MM.1S (cell line): ENCODE results near the gene HHIP.

ENCODE experiments used
- EZH2 ChIP-seq: fragments of 300-600 bp; sonication (generic); optimal IDR thresholded peaks from 2 replicates; pipeline ENCODE3; 2017; ENCODE audit warnings: low read depth, mild to moderate bottlenecking, antibody characterized with exemption, low read length, mixed read lengths
- EZH2phosphoT487 ChIP-seq: fragments of 300-600 bp; sonication (generic); IDR thresholded peaks from 2 replicates; pipeline ENCODE4 v1.6.1; 2018; ENCODE audit warnings: antibody characterized with exemption, low read length

DNA sequence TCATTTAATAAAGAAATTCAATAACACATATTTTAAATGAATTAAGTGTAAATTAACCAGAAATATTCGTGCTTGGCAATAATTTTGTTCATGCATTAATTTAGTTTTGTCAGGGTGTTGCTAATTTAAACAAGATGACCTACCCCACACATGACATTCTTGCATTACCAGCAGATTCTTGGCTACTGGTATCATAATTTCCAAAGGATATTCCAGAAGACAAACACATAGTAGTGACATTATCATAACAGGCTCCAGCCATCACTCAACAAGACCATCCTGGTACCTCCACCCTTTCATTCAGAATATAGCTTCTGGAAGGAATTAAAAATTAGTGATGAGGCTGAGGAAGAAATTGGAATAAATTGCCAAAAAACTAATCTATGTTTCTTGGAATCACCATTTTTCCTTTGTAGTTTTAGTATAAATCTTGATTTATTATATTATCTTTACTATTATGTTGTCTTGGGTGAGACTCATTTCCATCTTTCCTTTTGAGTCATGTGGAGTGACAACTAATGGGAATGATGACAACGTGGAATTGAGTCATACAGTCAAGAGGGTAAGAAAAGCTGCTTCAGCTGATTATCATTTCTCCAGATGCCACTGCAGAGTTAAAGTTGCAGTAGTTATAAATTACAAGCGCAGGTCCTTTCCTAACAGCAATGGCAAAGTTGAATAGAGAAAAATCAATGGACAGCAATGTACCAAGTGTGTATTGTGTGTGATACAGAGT, 30.9 kb upstream of the HHIP start:
- no peak for TF ChIP-seq EZH2phosphoT487
- no peak for TF ChIP-seq EZH2
